ENCODE results near the gene BAG3.
A peak's percentile ranks its signal among the peaks of the same experiment; 100 is the strongest.

The BAG3 gene

GRCh38 chr10:119640384-119640783, 10.8 kb upstream of the BAG3 start (continued):
- TF ChIP-seq ZBTB21 (tag by site-specific recombination; IDR thresholded peaks at IDR 0.05) = peak; percentile 60
- no peak for TF ChIP-seq IKZF3 (tag by site-specific recombination; IDR thresholded peaks at IDR 0.05)
- no peak for TF ChIP-seq ZSCAN4 (tag by site-specific recombination; IDR thresholded peaks at IDR 0.05)
- TF ChIP-seq SETDB1 (IDR thresholded peaks at IDR 0.05; ENCODE audit: insufficient read length, low read length) = no peak
- TF ChIP-seq ZNF140 (tag by site-specific recombination; IDR thresholded peaks at IDR 0.05) = no peak
- TF ChIP-seq ZNF544 (tag by site-specific recombination; IDR thresholded peaks at IDR 0.05) = no peak
- TF ChIP-seq ATF2 (tag by site-specific recombination; IDR thresholded peaks at IDR 0.05; ENCODE audit: low read depth) = peak; percentile 61; the same call in 1 of the 2 replicates
- no peak for TF ChIP-seq REST (tag by site-specific recombination; IDR thresholded peaks at IDR 0.05)
- no peak for TF ChIP-seq SALL2 (tag by site-specific recombination; IDR thresholded peaks at IDR 0.05; ENCODE audit: borderline replicate concordance)
- 0 out of 2 replicates have a peak, but pooled peaks have one; percentile 14 for TF ChIP-seq ZEB2 (tag by site-specific recombination; IDR thresholded peaks at IDR 0.05)
- TF ChIP-seq ZNF629 (tag by site-specific recombination; IDR thresholded peaks at IDR 0.05) = peak; percentile 44; the same call in 1 of the 2 replicates
- TF ChIP-seq ZNF138 (tag by site-specific recombination; IDR thresholded peaks at IDR 0.05; ENCODE audit: borderline replicate concordance) = no peak
- TF ChIP-seq ZBTB6 (tag by site-specific recombination; IDR thresholded peaks at IDR 0.05) = no peak
- no peak for TF ChIP-seq ZFP3 (tag by site-specific recombination; IDR thresholded peaks at IDR 0.05; ENCODE audit: low read depth)
- TF ChIP-seq ZNF600 (tag by site-specific recombination; IDR thresholded peaks at IDR 0.05) = no peak

GRCh38 chr10:119640875-119641526, 10.2 kb upstream of the BAG3 start:
- ChIA-PET CTCF (no interaction called here), POLR2A (no interaction called here)
- Histone ChIP-seq H3K4me1 (ENCODE audit: control insufficient read depth, insufficient read depth, low read length) (no peaks in the 10 kb centered on the region), H3K36me3 (ENCODE audit: control insufficient read depth in 2 of 2, insufficient read depth in 1 of 2, low read length in 2 of 2) (no peaks in the 10 kb centered on the region), H3K27ac (ENCODE audit: extremely low read depth, low read depth, low read length) (no peak overlapping the region), H3K9me3 (ENCODE audit: control insufficient read depth, insufficient read depth, low read depth, low read length) (no peaks in the 10 kb centered on the region), H3K4me3 (ENCODE audit: low read depth, low read length) (no peak overlapping the region)
- TF ChIP-seq KLF17 (tag by site-specific recombination; IDR thresholded peaks at IDR 0.05) (no peak), SP3 (tag by site-specific recombination; IDR thresholded peaks at IDR 0.05) (no peak), ZNF585B (tag by site-specific recombination; IDR thresholded peaks at IDR 0.05) (no peak), ZSCAN16 (tag by site-specific recombination; IDR thresholded peaks at IDR 0.05) (no peak), ZBTB21 (tag by site-specific recombination; IDR thresholded peaks at IDR 0.05) (no peak), TSHZ1 (tag by site-specific recombination; IDR thresholded peaks at IDR 0.05; ENCODE audit: borderline replicate concordance) (no peak), ZNF510 (tag by site-specific recombination; IDR thresholded peaks at IDR 0.05; ENCODE audit: insufficient replicate concordance) (no peak), ZNF707 (tag by site-specific recombination; IDR thresholded peaks at IDR 0.05) (no peak), ZNF335 (tag by site-specific recombination; conservative IDR thresholded peaks at IDR 0.05) (no peak)

Data from HEK293 (cell line).